Activated naive CD8-positive, alpha-beta T cell treated with anti-CD3 and anti-CD28 coated beads for 36 hours (primary cell): ENCODE data around the gene FECH. TPM values are rescaled to one million over a fixed set of nuclear protein-coding genes. Genes with fewer than 3 reads are reported as not detected.
A peak's percentile ranks its signal among the peaks of the same experiment; 100 is the strongest.

Source experiments
- DNase-seq: peaks from one replicate; pipeline ENCODE4 v3.0.0; 2021
- H3K27ac Mint-ChIP-seq: one replicate; pipeline ENCODE4 v1.8.0; 2022; ENCODE audit warnings: mild to moderate bottlenecking, moderate library complexity, mixed read lengths
- H3K27me3 Mint-ChIP-seq: one replicate; pipeline ENCODE4 v1.8.0; 2022; ENCODE audit warnings: mild to moderate bottlenecking, mixed read lengths
- H3K36me3 Mint-ChIP-seq: one replicate; pipeline ENCODE4 v1.8.0; 2021; ENCODE audit warnings: mild to moderate bottlenecking, mixed read lengths
- H3K4me1 Mint-ChIP-seq: one replicate; pipeline ENCODE4 v1.8.0; 2021; ENCODE audit warnings: mixed read lengths
- H3K4me3 Mint-ChIP-seq: one replicate; pipeline ENCODE4 v1.8.0; 2022; ENCODE audit warnings: mild to moderate bottlenecking, moderate library complexity, mixed read lengths
- H3K9me3 Mint-ChIP-seq: one replicate; pipeline ENCODE4 v1.8.0; 2022; ENCODE audit warnings: mixed read lengths
- total RNA-seq, 2 experiments: library from RNA; stranded (reverse); gene quantifications; one replicate each; pipeline ENCODE4 v1.2.3, GENCODE V29; 2021

FECH gene
- total RNA-seq, 2 experiments from 2014 or later = 33.4 to 33.7 TPM

DNA sequence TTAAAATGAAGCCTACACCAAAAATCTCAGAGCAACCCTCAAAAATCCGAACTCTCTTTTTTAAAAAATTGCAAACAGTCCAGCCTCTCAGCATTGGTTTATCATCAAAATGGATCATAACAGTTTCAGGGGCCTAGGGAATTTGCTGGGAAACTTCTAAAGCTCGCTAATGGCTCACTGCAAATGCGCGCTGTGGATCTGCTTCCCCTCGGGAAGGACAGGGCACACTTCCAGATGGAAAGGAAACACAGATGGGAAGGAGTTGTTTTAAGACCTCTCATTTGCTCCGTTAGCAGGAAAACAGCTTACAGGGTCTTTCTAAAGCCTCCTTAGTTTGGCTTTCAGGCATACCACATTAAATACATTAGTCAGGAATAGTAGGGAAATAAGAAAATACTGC lies 27.2 kb downstream of the FECH start:
- H3K36me3 Mint-ChIP-seq = peaks cover 15% of the 10 kb centered on the region
- DNase-seq = no peak
- no peaks in the 10 kb centered on the region for H3K27me3 Mint-ChIP-seq
- H3K27ac Mint-ChIP-seq = no peak overlapping the region
- no peaks in the 10 kb centered on the region for H3K9me3 Mint-ChIP-seq
- no peak overlapping the region for H3K4me3 Mint-ChIP-seq
- peaks cover 5% of the 10 kb centered on the region for H3K4me1 Mint-ChIP-seq

DNA sequence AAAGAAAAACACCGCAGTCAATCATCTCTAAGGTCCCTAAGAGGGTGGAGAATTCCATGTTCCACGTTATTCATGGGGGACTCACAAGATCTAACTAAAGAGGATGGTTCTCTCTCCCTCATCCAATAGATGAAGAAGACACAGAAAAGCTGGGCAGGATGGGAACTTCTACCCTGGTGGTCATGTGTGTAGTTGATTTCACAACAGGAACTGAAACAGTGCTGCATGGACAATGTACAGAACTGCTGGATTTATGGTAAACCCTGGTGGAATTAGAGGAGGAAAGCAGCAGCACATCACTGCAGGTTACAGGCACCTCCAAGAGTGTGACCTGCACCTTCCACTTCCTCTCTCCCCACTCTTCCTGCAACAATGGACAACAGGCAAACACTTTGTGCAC lies 31.4 kb downstream of the FECH start:
- Mint-ChIP-seq H3K36me3 (peaks cover 10% of the 10 kb centered on the region), H3K27ac (no peak overlapping the region), H3K4me1 (no peaks in the 10 kb centered on the region), H3K4me3 (no peak overlapping the region), H3K9me3 (no peaks in the 10 kb centered on the region), H3K27me3 (no peaks in the 10 kb centered on the region)
- DNase-seq = no peak

DNA sequence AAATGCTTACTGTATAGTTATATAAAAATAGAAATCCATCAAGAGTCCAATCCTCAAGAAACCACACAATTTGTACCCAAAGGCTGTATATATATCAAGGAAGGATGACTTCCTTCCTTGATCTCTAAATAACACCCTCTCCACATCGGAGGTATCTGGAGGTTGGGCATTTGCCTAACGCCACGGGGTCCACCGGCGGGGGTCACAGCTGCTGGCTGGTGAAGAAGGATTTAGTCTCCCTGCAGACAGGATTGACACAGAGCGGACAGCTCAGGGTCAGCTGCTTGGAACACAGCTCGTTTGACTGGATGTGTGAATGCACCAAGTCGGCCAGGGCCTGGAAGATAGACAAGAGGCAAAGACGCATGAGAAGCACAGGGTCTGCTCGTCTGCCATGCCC lies 36.0 kb downstream of the FECH start:
- DNase-seq = no peak
- peaks cover 4% of the 10 kb centered on the region for H3K4me1 Mint-ChIP-seq
- H3K27me3 Mint-ChIP-seq = no peaks in the 10 kb centered on the region
- H3K4me3 Mint-ChIP-seq = no peak overlapping the region
- no peaks in the 10 kb centered on the region for H3K9me3 Mint-ChIP-seq
- no peak overlapping the region for H3K27ac Mint-ChIP-seq
- peaks cover 5% of the 10 kb centered on the region for H3K36me3 Mint-ChIP-seq

DNA sequence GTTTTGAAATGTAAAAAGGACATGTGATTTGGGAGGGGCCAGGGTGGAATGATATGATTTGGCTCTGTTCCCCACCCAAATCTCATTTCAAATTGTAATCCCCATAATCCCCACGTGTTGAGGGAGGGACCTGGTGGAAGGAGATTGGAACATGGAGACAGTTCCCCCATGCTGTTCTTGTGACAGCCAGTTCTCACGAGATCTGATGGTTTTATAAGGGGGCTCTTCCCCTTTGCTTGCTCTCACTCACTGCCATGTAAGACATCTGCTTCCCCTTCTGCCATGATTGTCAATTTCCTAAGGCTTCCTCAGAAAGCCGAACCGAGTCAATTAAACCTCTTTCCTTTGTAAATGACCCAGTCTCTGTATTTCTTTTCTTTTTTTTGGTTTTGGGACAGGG lies 39.2 kb downstream of the FECH start:
- H3K4me3 Mint-ChIP-seq = no peak overlapping the region
- H3K36me3 Mint-ChIP-seq = peaks cover 5% of the 10 kb centered on the region
- H3K27ac Mint-ChIP-seq = no peak overlapping the region
- H3K27me3 Mint-ChIP-seq = no peaks in the 10 kb centered on the region
- H3K9me3 Mint-ChIP-seq = no peaks in the 10 kb centered on the region
- no peak for DNase-seq
- H3K4me1 Mint-ChIP-seq = peaks cover 12% of the 10 kb centered on the region

DNA sequence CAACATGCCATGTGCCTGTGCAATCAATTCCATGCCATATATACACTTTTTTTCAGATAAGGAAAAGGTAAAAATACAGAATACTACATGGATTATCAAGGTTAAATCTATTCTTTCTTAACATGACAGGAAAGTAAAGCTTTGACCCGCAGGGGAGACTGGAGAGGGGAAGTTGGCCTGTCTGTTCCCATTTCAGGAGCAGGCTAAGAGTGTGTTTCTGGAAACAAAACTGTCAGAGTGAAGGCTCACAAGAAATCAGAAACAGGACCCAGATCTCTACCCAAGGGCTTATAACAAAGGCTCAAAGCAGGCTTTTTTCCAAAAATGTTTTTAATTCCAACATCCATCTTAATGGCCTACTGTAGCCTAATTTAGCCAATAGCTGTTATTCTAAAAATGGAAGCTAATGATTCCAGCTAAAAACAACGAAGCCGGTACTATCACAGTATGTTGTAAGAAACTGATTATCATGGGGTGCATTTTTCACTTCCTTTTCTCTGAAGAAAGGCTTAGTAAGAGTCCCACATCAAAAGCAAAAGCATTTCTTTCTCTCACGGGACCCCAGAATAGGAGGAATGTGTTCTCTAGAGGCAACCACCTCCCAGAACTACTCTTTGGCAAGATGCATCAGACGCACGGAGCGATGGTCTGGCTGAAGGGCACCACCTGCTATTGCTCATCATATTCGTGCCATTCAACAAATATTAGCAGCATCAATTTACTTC lies 41.4 kb downstream of the FECH start:
- H3K4me1 Mint-ChIP-seq = peaks cover 12% of the 10 kb centered on the region
- no peak overlapping the region for H3K27ac Mint-ChIP-seq
- H3K4me3 Mint-ChIP-seq = no peak overlapping the region
- no peaks in the 10 kb centered on the region for H3K9me3 Mint-ChIP-seq
- H3K36me3 Mint-ChIP-seq = peaks cover 5% of the 10 kb centered on the region
- no peaks in the 10 kb centered on the region for H3K27me3 Mint-ChIP-seq
- DNase-seq = no peak

DNA sequence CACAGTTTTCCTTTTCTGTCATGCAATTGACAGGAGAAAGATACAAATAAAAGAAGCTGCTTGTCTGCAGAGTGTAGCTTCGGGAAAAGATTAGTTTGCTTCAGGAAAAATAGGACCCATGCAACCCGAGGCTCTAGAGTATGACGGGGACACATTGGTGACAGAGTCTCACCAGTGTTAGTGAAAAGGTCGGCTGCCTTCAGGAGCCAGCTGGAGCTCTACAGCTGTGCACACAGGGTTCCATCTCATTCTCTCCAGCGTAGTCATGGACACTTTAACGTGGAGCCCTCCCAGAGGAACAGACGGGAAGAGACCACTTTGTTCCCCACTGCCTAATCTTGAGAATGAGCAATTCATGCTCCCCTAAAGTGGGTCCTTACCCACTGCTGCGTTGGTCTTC lies 42.9 kb downstream of the FECH start:
- Mint-ChIP-seq H3K4me3 (no peak overlapping the region), H3K36me3 (peaks cover 5% of the 10 kb centered on the region)

DNA sequence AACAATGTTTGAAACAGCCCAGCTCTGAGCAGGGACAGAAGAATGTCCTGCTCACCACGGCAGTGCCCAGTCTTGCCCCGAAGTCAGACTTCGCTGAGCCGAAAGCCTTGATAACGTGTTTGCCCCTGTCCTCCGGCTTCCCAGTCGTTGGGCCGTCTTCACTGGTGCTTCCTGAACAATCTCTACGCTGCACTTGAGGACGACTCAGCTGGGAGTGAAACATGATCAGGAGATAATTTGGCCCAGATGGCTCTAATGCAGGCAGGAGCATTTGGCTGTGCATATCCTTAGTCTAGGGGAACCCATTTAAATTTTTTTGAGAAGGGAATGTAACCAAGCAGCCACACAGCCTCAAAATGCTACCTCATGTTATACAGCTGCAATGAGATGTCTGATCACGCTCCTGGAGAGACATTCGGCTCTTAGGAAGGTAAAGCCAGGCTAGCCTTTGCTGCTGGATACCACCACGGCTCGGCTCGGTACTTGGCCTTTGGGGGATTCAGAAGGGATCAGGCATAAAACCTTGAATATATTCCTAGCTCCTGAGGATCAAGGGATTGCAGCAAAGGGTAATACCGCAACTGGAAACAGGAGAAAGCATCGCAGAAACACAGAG lies 43.6 kb downstream of the FECH start:
- Mint-ChIP-seq H3K4me1 (peaks cover 12% of the 10 kb centered on the region), H3K9me3 (no peaks in the 10 kb centered on the region), H3K27me3 (no peaks in the 10 kb centered on the region), H3K36me3 (peaks cover 5% of the 10 kb centered on the region), H3K4me3 (no peak overlapping the region), H3K27ac (no peak overlapping the region)
- DNase-seq = no peak

More for the DNA sequence above, 42.9 kb downstream of the FECH start:
- Mint-ChIP-seq H3K4me1 (peaks cover 12% of the 10 kb centered on the region), H3K27me3 (no peaks in the 10 kb centered on the region), H3K27ac (no peak overlapping the region), H3K9me3 (no peaks in the 10 kb centered on the region)
- no peak for DNase-seq

DNA sequence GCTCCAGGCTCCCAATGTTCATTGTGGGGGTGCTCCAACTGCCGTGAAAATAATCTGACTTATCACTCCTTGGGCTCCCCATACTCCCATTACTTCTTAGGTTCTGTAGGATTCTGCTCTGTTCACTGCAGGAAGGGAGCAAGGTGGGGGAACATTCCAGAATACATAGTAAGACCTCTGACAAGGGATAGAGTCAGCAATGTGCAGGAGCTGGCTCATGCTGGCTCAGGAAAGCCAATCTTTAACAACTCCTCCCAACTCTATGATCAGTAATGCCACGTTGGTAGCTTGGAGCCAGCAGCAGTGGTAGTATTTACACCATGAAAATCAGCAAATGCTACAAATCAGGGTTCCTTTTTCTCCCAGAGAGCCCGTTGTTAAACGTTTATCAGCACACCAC lies 44.4 kb downstream of the FECH start:
- no peaks in the 10 kb centered on the region for H3K27me3 Mint-ChIP-seq
- H3K36me3 Mint-ChIP-seq = peaks cover 5% of the 10 kb centered on the region
- no peak for DNase-seq
- H3K4me1 Mint-ChIP-seq = peaks cover 12% of the 10 kb centered on the region
- no peak overlapping the region for H3K4me3 Mint-ChIP-seq
- no peak overlapping the region for H3K27ac Mint-ChIP-seq
- H3K9me3 Mint-ChIP-seq = no peaks in the 10 kb centered on the region

DNA sequence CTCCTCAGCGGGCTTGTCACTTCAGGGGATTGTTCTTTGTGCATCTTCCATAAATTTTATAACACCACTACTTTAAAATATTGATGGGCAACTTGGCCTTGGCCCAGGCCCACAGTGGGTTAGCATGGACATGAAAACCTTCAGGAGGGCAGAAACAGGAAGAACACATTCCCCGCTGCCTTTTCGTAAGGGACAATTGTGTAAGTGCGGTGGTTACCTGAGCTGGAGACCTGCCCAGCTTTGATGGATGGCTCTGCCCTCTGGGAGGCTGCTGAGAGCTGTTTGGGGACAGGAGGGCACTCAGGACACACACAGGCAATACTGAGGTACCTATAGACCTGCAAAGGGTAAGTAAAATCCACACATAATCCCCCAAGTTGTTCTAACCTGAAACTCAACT lies 46.8 kb downstream of the FECH start:
- Mint-ChIP-seq H3K27me3 (no peaks in the 10 kb centered on the region), H3K4me1 (no peaks in the 10 kb centered on the region), H3K36me3 (no peaks in the 10 kb centered on the region), H3K27ac (no peak overlapping the region), H3K9me3 (no peaks in the 10 kb centered on the region), H3K4me3 (no peak overlapping the region)
- no peak for DNase-seq

DNA sequence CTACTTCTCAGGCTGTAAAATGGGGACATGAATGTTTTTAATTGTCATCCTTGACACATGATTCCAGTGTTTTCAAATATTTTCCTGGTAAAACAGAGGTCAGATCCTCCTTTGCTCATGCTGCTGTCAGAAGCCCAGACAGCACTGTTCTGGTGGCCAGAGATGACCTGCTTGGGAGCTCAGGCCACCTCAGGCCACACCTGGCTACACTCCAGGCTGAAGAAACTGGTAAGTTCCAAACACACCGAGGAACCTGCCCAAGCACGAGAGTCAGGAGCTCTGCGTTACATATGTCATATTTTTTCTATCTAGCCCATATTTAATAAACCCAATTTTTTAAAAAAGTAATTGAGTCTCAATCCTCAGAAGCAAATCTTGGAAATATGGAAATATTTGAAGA lies 47.9 kb downstream of the FECH start:
- Mint-ChIP-seq H3K9me3 (no peaks in the 10 kb centered on the region), H3K27ac (no peak overlapping the region), H3K36me3 (no peaks in the 10 kb centered on the region), H3K4me1 (no peaks in the 10 kb centered on the region), H3K27me3 (no peaks in the 10 kb centered on the region), H3K4me3 (no peak overlapping the region)
- DNase-seq = no peak

DNA sequence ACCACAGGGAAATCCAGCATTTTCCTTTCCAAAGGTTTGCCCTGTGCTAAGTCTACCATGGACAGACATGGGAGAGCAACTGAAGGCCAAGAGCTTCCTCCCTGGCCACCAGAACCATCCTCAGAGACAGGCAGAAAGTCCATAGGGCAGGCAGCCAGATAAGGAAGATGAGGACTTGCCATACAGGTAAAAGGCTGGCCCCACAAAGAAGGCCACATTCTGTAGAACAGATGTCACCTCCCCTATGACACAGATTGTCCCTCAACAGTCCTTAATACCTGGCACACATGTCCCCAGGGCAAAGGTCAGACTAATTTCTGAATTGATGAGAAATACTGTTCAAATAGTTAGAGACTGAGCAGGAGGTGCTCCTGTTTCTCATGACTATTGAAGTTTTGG lies 52.0 kb downstream of the FECH start:
- Mint-ChIP-seq H3K27ac (no peak overlapping the region), H3K4me1 (no peaks in the 10 kb centered on the region), H3K4me3 (no peak overlapping the region), H3K9me3 (no peaks in the 10 kb centered on the region), H3K36me3 (no peaks in the 10 kb centered on the region), H3K27me3 (peaks cover 3% of the 10 kb centered on the region)
- DNase-seq = no peak

DNA sequence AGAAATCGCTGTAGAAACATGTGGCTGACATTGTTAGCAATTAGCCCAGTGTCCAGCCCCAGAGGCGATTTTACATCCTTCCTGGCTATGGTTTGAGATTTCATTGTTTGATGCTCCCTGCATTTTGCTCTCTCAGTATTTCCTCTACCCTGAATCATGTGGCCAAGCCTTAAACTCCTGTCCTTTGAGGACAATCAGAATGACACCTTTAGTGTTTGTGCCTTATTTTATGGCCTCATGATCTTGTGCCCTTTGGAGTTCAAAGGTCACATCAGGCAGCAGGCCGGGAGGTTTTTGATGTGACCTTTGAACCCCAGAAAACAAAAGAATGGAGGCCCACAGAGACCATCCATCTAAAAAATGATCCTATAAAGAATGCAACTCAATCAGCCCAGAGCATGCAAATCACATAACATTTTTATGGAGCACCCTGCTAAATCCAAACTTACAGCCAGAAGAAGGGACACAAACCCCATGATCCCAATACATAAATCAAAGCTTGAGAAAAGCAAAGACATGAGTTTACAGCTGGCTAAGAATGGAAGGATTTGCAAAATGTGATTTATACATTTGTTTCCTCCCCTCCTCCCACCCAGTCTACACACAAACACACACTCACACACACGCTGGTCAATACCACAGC lies 52.5 kb downstream of the FECH start:
- Mint-ChIP-seq H3K4me1 (no peaks in the 10 kb centered on the region), H3K27ac (no peak overlapping the region), H3K4me3 (no peak overlapping the region), H3K36me3 (no peaks in the 10 kb centered on the region), H3K27me3 (peaks cover 3% of the 10 kb centered on the region), H3K9me3 (no peaks in the 10 kb centered on the region)
- no peak for DNase-seq

DNA sequence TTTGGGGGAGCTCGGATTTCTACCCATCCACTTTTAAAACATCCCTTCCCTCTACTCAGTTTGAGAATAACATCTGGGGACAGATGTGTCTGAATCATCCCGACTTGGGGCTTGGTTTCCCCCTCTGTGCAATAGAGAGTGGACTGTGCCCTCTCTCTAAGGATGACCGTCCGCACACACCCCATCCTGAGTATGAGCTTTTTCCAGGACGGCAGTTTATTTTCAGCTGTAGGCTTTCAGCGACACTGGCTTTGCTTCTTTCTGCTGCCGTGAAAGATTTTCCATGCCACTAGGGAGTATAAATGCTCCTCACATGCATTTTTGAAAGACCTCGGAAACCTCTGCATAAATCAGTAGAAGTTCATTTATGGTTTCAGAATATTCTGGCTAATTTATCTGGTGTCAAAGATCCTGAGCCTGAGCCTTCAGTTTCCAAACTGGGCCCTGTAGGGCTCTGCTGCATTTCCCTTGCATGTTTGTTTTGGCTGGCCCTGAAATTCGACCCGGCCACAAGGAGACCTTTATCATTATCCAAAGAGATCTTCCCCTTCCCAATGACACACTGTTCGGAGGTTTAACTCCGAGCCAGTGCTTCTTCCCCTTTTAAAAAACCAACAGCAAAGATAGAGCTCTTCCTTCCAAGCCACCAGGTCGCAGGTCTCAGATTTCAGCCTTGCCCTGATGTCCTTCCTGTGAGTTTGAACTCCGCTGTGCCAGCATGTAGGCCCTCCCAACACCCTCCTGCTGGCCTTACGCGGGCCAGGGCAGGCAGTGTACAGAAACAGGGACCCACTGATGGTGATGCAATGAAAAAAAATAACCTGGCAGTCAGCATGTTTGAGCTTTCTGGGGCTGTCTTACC lies 53.3 kb downstream of the FECH start:
- Mint-ChIP-seq H3K4me1 (no peaks in the 10 kb centered on the region), H3K27me3 (peaks cover 3% of the 10 kb centered on the region), H3K36me3 (no peaks in the 10 kb centered on the region), H3K9me3 (no peaks in the 10 kb centered on the region), H3K4me3 (no peak overlapping the region), H3K27ac (peak overlapping the region; percentile 45)
- no peak for DNase-seq

DNA sequence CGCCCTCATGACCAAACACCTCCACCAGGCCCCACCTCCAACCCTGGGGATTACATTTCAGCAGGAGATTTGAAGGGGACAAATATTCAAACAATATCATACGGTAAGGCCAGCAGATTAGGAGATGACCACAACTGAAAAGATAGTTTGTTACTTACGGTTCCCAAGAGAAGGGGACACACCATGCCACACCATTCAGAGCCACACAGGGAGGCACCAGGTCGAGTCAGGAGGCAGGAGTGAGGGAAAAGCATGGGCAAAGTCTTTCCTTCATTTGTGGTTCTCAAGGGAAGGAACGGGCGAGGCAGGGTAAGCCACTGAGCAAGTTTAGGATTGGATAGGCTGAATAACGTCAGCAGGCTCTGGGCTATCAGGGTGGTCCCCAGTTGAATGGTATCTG lies 57.4 kb downstream of the FECH start:
- DNase-seq = no peak
- no peaks in the 10 kb centered on the region for H3K36me3 Mint-ChIP-seq
- H3K27me3 Mint-ChIP-seq = peaks cover 3% of the 10 kb centered on the region
- no peak overlapping the region for H3K27ac Mint-ChIP-seq
- no peak overlapping the region for H3K4me3 Mint-ChIP-seq
- H3K4me1 Mint-ChIP-seq = no peaks in the 10 kb centered on the region
- H3K9me3 Mint-ChIP-seq = no peaks in the 10 kb centered on the region

DNA sequence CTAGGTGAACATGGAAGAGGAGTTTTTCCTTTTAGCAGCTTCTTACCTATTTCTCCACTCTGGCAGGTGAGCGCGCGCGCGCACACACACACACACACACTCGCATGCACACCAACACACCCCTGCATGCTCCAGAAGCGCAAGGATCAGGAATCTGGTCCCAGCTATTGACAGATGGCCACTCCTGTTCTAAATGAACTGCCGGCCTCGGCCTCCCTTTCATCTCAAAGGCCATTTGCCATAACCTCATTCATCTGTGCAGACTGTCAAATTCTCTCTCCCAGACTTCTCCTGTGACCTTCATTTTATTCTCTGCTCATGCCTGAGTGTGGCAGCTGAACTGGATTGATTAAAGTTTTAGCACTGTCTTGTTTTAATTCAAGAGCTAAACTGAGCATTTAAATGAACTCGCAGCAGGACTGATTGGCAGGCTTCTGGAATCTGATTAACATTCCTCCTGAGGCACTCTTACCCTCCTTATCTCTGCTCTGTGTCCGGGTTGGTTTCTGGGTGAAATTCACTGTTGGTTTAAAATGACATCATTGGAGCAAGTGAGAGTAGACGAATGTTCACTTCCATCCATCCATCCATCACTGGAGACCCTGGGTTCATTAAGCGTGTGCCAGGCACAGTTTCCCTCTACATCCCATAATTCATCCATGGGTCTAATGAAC lies 58.8 kb downstream of the FECH start:
- no peak overlapping the region for H3K4me3 Mint-ChIP-seq
- no peaks in the 10 kb centered on the region for H3K9me3 Mint-ChIP-seq
- peaks cover 2% of the 10 kb centered on the region for H3K27me3 Mint-ChIP-seq
- no peak for DNase-seq
- H3K4me1 Mint-ChIP-seq = no peaks in the 10 kb centered on the region
- H3K36me3 Mint-ChIP-seq = no peaks in the 10 kb centered on the region
- H3K27ac Mint-ChIP-seq = no peak overlapping the region
